GM12873 (cell line): ENCODE data around the gene CAMK2N2.

ENCODE experiments used
- TF ChIP-seq, protein P1 (sequence below): IDR thresholded peaks from 2 replicates; pipeline ENCODE4 v1.5.1; 2012; ENCODE audit warnings: low read depth, mild to moderate bottlenecking, moderate library complexity, low read length, control low read depth; ENCODE audit not compliant: insufficient read depth; ENCODE audit errors: missing control alignments

The CAMK2N2 gene

DNA sequence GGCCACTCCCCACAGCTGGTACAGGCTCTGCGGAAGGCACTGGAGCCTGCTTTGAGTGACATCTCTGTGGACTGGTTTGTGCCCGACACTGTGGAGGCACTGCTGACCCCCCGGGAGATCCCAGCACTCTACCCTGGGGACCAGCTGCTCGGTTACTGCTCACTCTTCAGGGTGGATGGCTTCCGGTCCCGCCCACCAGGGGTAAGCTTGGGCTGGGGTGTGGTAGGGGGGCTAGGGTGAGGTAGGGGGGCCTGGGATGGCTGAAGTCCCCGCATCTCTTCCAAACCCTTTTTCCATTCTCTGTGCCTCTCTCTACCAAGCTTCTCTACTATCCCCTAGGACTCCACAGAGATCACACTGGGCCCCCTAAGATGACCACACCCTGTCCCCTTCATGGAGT is 24.1 kb downstream of the CAMK2N2 start:
- TF ChIP-seq, protein P1, sequence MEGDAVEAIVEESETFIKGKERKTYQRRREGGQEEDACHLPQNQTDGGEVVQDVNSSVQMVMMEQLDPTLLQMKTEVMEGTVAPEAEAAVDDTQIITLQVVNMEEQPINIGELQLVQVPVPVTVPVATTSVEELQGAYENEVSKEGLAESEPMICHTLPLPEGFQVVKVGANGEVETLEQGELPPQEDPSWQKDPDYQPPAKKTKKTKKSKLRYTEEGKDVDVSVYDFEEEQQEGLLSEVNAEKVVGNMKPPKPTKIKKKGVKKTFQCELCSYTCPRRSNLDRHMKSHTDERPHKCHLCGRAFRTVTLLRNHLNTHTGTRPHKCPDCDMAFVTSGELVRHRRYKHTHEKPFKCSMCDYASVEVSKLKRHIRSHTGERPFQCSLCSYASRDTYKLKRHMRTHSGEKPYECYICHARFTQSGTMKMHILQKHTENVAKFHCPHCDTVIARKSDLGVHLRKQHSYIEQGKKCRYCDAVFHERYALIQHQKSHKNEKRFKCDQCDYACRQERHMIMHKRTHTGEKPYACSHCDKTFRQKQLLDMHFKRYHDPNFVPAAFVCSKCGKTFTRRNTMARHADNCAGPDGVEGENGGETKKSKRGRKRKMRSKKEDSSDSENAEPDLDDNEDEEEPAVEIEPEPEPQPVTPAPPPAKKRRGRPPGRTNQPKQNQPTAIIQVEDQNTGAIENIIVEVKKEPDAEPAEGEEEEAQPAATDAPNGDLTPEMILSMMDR: no peak

DNA sequence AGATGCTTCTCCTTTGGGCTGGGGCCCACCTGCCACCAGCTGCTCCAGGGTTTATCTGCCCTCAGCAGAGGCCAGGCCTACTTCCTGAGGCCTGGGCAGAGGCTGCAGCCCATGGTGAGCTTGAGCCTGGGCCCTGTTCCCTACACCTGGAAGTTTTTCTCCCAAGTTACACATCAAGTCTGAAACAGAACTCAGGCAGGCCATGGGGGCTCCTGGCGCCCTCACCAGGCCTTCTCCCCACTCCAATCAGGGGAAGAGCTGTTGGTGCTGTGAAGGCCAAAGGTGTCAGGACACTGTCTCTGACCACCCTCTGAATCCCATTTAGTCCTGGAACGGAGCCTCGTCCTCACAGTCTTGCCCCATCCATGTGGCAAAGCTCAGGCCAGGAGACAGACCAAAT is 24.7 kb downstream of the CAMK2N2 start:
- TF ChIP-seq, protein P1: no peak

DNA sequence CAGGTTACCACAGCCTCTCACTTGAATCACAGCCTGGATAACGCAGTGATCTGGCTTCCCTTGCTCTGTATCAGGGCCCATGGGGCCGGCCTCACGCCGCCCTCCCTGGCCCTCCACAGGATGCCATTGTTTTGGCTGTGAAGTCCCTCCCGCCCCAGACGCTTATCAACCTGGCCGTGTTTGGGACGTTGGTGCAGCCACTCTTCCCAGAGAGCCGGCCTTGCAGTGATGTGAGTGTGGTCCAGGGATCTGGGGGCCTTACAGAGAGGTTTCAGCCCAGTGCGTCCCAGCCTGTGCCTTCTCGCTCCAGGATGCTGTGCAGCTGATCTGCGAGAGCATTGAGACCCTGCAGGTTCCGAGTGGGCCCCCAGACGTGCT is 25.3 kb downstream of the CAMK2N2 start:
- TF ChIP-seq, protein P1: no peak

DNA sequence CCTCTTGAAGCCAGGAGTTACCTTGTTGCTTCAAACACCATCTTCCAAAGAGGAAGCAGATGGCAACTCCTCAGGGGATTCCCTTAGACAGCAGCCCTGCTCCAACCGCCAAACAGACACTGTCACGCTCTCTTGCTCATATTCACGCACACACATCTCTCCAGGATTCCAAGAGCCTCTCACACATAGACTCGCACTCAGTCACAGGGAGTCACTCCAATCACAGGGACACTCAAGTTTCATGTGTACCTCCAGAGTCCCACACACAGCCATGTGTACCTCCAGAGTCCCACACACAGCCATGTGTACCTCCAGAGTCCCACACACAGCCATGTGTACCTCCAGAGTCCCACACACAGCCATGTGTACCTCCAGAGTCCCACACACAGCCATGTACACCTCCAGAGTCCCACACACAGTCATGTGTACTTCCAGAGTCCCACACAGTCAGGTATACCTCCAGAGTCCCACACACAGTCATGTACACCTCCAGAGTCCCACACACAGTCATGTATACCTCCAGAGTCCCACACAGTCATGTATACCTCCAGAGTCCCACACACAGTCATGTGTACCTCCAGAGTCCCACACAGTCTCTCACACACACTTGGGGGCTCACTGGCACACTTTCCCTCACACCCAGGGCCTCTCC is 25.8 kb downstream of the CAMK2N2 start:
- TF ChIP-seq, protein P1: no peak

DNA sequence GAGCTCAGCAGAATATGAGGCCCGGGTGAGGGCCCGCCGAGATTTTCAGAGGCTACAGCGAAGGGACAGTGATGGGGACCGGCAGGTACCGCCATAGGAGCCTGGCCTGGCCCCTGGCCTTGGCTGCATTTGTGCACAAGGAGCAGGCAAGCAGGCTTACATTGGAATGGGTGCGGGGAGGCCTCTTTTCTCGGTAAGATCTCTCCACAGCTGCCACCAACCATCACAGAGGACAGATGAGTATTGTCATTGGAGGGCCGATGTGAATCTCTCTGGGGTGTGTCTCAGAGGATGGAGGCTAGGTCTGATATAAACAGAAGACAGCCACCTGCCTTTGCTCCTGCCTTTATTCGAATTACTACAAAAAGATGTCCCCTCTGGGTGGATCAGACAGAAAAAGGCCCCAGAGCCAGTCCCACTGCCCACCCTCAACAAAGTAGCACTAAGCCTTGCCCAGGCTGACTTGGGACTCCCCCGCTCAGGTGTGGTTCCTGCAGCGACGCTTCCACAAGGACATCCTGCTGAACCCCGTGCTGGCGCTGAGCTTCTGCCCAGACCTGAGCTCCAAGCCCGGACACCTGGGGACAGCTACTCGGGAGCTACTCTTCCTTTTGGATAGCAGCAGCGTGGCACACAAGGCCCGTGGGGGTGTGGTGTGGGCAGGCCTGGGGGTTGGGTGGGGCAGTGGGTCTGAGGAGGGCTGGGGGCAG is 26.5 kb downstream of the CAMK2N2 start:
- TF ChIP-seq, protein P1: no peak

DNA sequence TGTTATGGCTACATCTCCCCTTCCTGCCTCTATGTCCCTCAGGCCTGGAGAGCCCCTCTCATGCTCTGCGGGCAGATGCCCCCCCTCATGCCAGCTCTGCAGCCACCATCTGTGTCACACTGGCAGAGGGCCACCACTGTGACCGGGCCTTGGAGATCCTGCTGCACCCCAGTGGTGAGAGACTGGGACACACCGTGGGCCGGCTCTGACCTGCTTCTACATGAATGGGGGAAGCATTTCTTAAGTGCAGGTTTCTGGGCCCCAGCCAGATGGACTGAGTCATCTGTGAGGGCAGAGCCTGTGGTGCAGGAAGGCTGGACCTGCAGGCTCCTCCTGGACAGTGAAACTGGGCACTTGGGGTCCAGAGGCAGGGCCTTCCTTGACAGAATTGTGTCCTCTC is 27.1 kb downstream of the CAMK2N2 start:
- TF ChIP-seq, protein P1: no peak

DNA sequence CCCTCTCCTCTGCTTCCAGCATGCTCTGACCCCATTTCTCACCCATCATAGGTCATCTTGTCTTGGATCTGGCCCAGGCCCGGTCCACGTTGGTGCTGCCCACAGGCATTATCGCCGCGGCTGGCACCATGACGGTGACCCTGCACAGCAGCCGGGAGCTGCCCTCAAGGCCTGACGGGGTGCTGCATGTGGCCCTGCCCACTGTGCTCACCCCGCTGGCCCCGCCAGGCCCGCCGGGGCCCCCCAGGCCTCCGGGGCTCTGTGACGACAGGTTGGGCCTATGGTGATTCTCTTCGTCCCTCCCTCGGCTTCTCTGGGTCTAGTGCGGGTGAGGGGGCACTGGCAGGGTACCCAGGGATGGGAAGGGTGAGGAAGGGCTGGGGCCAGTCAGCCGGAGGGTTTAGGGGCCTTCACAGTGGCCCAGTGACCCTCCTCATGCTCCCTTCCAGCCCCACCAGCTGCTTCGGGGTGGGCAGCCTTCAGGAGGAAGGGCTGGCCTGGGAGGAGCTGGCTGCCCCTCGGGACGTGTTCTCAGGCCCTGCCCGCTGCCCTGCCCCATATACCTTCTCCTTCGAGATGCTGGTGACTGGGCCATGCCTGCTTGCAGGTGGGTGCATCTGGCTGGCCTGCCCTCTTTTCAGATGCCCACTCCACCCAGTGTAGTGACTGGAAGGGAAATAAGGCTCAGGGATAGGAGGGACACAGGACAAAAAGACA is 28.1 kb downstream of the CAMK2N2 start:
- TF ChIP-seq, protein P1: no peak
